SK-N-SH (cell line): ENCODE results near the gene NR2E3.

Source experiments
- CHD2 ChIP-seq: fragments of 150-350 bp; IDR thresholded peaks from 2 replicates; pipeline ENCODE4 v1.6.1; 2018; ENCODE audit warnings: low read length; ENCODE audit not compliant: partially characterized antibody
- CTCF ChIP-seq: fragments of 200-600 bp; sonication (generic); IDR thresholded peaks from 2 replicates; pipeline ENCODE4 v1.6.1; 2017; ENCODE audit warnings: antibody characterized with exemption, mild to moderate bottlenecking, moderate library complexity
- EP300 ChIP-seq, 2 experiments: IDR thresholded peaks; 2 replicates each; pipeline versions ENCODE4 v1.4.0 to v1.6.1; 2012; ENCODE audit warnings: borderline replicate concordance in 1 of 2, low read depth in 1 of 2, low read length in 1 of 2
- EZH2phosphoT487 ChIP-seq: fragments of 200-600 bp; sonication (generic); IDR thresholded peaks from 2 replicates; pipeline ENCODE4 v1.6.1; 2017; ENCODE audit warnings: low read depth, mixed run types, mild to moderate bottlenecking, antibody characterized with exemption, moderate library complexity, borderline replicate concordance
- JUND ChIP-seq: IDR thresholded peaks from 2 replicates; pipeline ENCODE4 v1.4.0; 2012
- NRF1 ChIP-seq: IDR thresholded peaks from 2 replicates; pipeline ENCODE4 v1.6.1; 2012; ENCODE audit warnings: low read depth, mild to moderate bottlenecking, low read length
- POLR2AphosphoS5 ChIP-seq: IDR thresholded peaks from 2 replicates; pipeline ENCODE4 v1.6.1; 2012; ENCODE audit warnings: low read depth, low read length
- RAD21 ChIP-seq: IDR thresholded peaks from 2 replicates; pipeline ENCODE4 v1.6.1; 2012; ENCODE audit warnings: mild to moderate bottlenecking, low read length
- REST ChIP-seq: IDR thresholded peaks from 2 replicates; pipeline ENCODE4 v1.6.1; 2012; ENCODE audit warnings: mild to moderate bottlenecking, low read depth, low read length, moderate library complexity
- RFX5 ChIP-seq: IDR thresholded peaks from 2 replicates; pipeline ENCODE4 v1.6.1; 2012; ENCODE audit warnings: mild to moderate bottlenecking, improper control_type of control experiment, low read length
- SIN3A ChIP-seq: IDR thresholded peaks from 2 replicates; pipeline ENCODE4 v1.6.1; 2012; ENCODE audit warnings: low read depth, mild to moderate bottlenecking, low read length, moderate library complexity, borderline replicate concordance
- YY1 ChIP-seq: IDR thresholded peaks from 2 replicates; pipeline ENCODE4 v1.4.0; 2012; ENCODE audit warnings: low read depth, mild to moderate bottlenecking
- ZBTB33 ChIP-seq: IDR thresholded peaks from 2 replicates; pipeline ENCODE4 v1.4.0; 2012; ENCODE audit warnings: low read depth, borderline replicate concordance

- no peak for TF ChIP-seq JUND
- no peak for TF ChIP-seq CTCF
- TF ChIP-seq SIN3A, result no peak
- TF ChIP-seq RFX5, result no peak
- TF ChIP-seq ZBTB33, result no peak
- TF ChIP-seq EP300 (IDR thresholded peaks at IDR 0.05; ENCODE audit: borderline replicate concordance in 1 of 2, low read depth in 1 of 2, low read length in 1 of 2), result no peak
- TF ChIP-seq CHD2, result no peak
- TF ChIP-seq REST, result no peak
- no peak for TF ChIP-seq POLR2AphosphoS5
- no peak for TF ChIP-seq NRF1
- TF ChIP-seq YY1, result no peak
- TF ChIP-seq EZH2phosphoT487, result no peak
- no peak for TF ChIP-seq RAD21
Observed at GRCh38 chr15:71809346-71809745, 1.0 kb upstream of the NR2E3 start.
